ENCODE results near the gene ATAT1.
A peak's percentile ranks its signal among the peaks of the same experiment; 100 is the strongest.

ATAT1 gene

GRCh38 chr6:30613251-30614043 is 13.2 kb upstream of the ATAT1 start:
- no peak for DNase-seq

- peak in 1 of 2 donors; percentile 44 for DNase-seq
Measured at GRCh38 chr6:30614044-30614842, 12.4 kb upstream of the ATAT1 start.

GRCh38 chr6:30614843-30615218 is 11.8 kb upstream of the ATAT1 start:
- peak; percentile 95 to 96 for DNase-seq

GRCh38 chr6:30615219-30615957 is 11.3 kb upstream of the ATAT1 start:
- peak; percentile 37 to 68 for DNase-seq

GRCh38 chr6:30615958-30616810 is 10.5 kb upstream of the ATAT1 start:
- peak; percentile 57 to 72 for DNase-seq

GRCh38 chr6:30616811-30617564 is 9.7 kb upstream of the ATAT1 start, which contains the start of gene PPP1R10:
TSS of gene PPP1R10 (minus strand) at chr6:30617243. CDS start at chr6:30609944, 7,299 bp downstream.
- DNase-seq = peak; percentile 100

GRCh38 chr6:30617565-30618269 is 9.0 kb upstream of the ATAT1 start, which contains the start of gene MRPS18B:
TSS of gene MRPS18B (plus strand) at chr6:30617840. CDS start at chr6:30617866, 26 bp downstream.
- peak; percentile 99 for DNase-seq

GRCh38 chr6:30618270-30618797 is 8.3 kb upstream of the ATAT1 start:
- DNase-seq = no peak

GRCh38 chr6:30619561-30619960 is 7.1 kb upstream of the ATAT1 start:
- DNase-seq = no peak

- no peak for DNase-seq
Measured at GRCh38 chr6:30625511-30625910, 1.2 kb upstream of the ATAT1 start.

GRCh38 chr6:30635834-30636233 is 9.2 kb downstream of the ATAT1 start:
- no peak for DNase-seq

- DNase-seq = no peak
Measured at GRCh38 chr6:30640481-30640880, 13.8 kb downstream of the ATAT1 start.

GRCh38 chr6:30641048-30641447 is 14.4 kb downstream of the ATAT1 start:
- DNase-seq = no peak

- DNase-seq = no peak
Measured at GRCh38 chr6:30643656-30644055, 17.0 kb downstream of the ATAT1 start.

- DNase-seq = no peak
Measured at GRCh38 chr6:30644769-30645168, 18.1 kb downstream of the ATAT1 start.

- no peak for DNase-seq
Measured at GRCh38 chr6:30645989-30646388, 19.3 kb downstream of the ATAT1 start.

- DNase-seq = peak; percentile 96 to 97
Measured at GRCh38 chr6:30646450-30647241, 20.0 kb downstream of the ATAT1 start, which contains the start of gene C6orf136. TSS of gene C6orf136 (plus strand) at chr6:30647133. CDS start at chr6:30647232, 99 bp downstream.

GRCh38 chr6:30647242-30648116 is 20.8 kb downstream of the ATAT1 start:
- DNase-seq = peak; percentile 73 to 78

All from CD4-positive, alpha-beta T cell treated with Interferon alpha-2 for 1 hour (primary cell).